Fibroblast of lung (primary cell): ENCODE measurements around the gene MDN1. TPM values are rescaled to one million over a fixed set of nuclear protein-coding genes. Genes with fewer than 3 reads are reported as not detected.

Experiments
- DNase-seq, 2 donors: peaks; one replicate each; pipeline versions ENCODE4 v3.0.0 to v3.0.0-alpha.2; 2010; ENCODE audit warnings: low read depth in 2 of 2
- H2AFZ ChIP-seq: 2 replicates; pipeline ENCODE4 v1.5.1; 2012; ENCODE audit warnings: low read length, control low read depth, inconsistent platforms
- H3K27ac ChIP-seq: 2 replicates; pipeline ENCODE4 v1.5.1; 2011; ENCODE audit warnings: low read length, control low read depth; ENCODE audit not compliant: insufficient read depth
- H3K27me3 ChIP-seq: 2 replicates; pipeline ENCODE4 v1.5.1; 2011; ENCODE audit warnings: mild to moderate bottlenecking, low read length; ENCODE audit not compliant: control insufficient read depth, insufficient read depth
- H3K36me3 ChIP-seq: 2 replicates; pipeline ENCODE4 v1.5.1; 2011; ENCODE audit warnings: low read length; ENCODE audit not compliant: control insufficient read depth, insufficient read depth
- H3K4me1 ChIP-seq: 2 replicates; pipeline ENCODE4 v1.5.1; 2011; ENCODE audit warnings: low read length; ENCODE audit not compliant: control insufficient read depth, insufficient read depth; ENCODE audit errors: extremely low read depth
- H3K4me2 ChIP-seq: 2 replicates; pipeline ENCODE4 v1.5.1; 2011; ENCODE audit warnings: low read length, control low read depth; ENCODE audit not compliant: insufficient read depth; ENCODE audit errors: extremely low read depth
- H3K4me3 ChIP-seq, 4 experiments: fragments of 200-600 bp in 1 of 4; sonication (generic) in 1 of 4; replicated peaks in 1 of 4; 2 replicates each; pipeline ENCODE4 v1.5.1; 2011 to 2016; ENCODE audit warnings: low read length in 4 of 4, low read depth in 3 of 4, mild to moderate bottlenecking in 3 of 4, control low read depth in 2 of 4, inconsistent platforms in 1 of 4, mixed read lengths in 1 of 4; ENCODE audit not compliant: insufficient read depth in 1 of 4; ENCODE audit errors: control extremely low read depth in 1 of 4
- H3K79me2 ChIP-seq: 2 replicates; pipeline ENCODE4 v1.5.1; 2012; ENCODE audit warnings: mild to moderate bottlenecking, low read length, inconsistent platforms; ENCODE audit not compliant: control insufficient read depth, insufficient read depth
- H3K9ac ChIP-seq: 2 replicates; pipeline ENCODE4 v1.5.1; 2011; ENCODE audit warnings: mild to moderate bottlenecking, low read length, control low read depth; ENCODE audit not compliant: insufficient read depth
- H3K9me3 ChIP-seq: 2 replicates; pipeline ENCODE4 v1.5.1; 2012; ENCODE audit warnings: low read depth, low read length; ENCODE audit not compliant: control insufficient read depth, insufficient read depth
- H4K20me1 ChIP-seq: 2 replicates; pipeline ENCODE4 v1.5.1; 2011; ENCODE audit warnings: low read length; ENCODE audit not compliant: control insufficient read depth, insufficient read depth; ENCODE audit errors: extremely low read depth
- EZH2 ChIP-seq: IDR thresholded peaks from 2 replicates; pipeline ENCODE4 v1.5.1; 2012; ENCODE audit warnings: low read length, control low read depth, mild to moderate bottlenecking; ENCODE audit errors: missing control alignments
- polyA plus RNA-seq, 2 donors: library from polyadenylated mRNA; depleted of rRNA in 1 of 2; stranded (reverse) in 1 of 2; unstranded in 1 of 2; fragments of >200 nt; gene quantifications; 2 replicates each; pipeline ENCODE4 v1.2.1, GENCODE V29; 2011 to 2012; ENCODE audit warnings: missing spikeins in 1 of 2
- total RNA-seq: library from RNA; depleted of rRNA; stranded (reverse); fragments of >200 nt; gene quantifications from 2 replicates; pipeline ENCODE4 v1.2.1, GENCODE V29; 2014
- TF ChIP-seq, protein P1 (sequence below), 2 donors: IDR thresholded peaks in 1 of 2; conservative IDR thresholded peaks in 1 of 2; 1 replicate in 1 of 2; 2 replicates in 1 of 2; pipeline ENCODE4 v1.5.1; 2011 to 2012; ENCODE audit warnings: low read length in 2 of 2, control low read depth in 1 of 2, inconsistent platforms in 1 of 2, low read depth in 1 of 2, mild to moderate bottlenecking in 1 of 2

The MDN1 gene
- total and polyA plus RNA-seq, 2 donors (not counting 1 experiment from before 2014, with no cell fraction given): 5.9 to 23.5 TPM

DNA sequence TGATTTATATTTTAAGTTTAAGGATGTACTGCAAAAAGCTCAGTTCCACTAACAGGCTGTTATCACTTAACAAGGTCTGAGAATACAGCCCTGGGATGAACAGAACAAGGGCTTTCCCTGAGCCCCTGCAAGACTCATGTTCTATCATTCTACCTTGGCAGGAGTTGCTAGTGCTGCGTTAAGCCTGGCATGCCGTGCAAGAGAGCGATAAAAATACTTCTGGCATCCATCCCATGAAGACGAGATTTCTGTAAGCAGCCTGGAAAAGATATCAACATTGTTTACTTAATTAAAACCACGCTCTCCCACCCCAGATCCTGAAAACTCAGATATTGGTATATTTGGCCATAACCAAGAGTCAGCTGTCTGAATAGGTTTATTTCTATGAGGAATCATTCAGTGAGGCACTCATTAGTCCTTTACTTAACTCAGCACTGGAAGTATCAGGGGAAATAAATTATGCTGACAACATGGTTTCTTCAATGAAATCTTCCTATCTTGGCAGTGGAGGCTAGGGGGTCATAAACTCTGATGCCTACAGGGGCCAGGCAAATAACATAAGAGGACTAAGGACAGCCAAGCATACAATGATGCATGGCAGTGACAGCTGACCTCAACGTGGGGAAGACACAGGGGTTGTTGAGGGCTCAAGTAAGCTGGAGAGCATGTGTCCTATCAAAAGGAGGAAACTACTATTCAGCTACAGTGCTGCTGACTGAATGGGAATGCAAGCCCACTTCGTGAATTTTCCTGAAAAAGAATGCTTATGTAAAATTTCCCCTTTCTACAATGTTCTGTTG lies 143.4 kb downstream of the MDN1 start:
- Histone ChIP-seq H3K4me3 (no peak overlapping the region), H3K79me2 (no peaks in the 10 kb centered on the region), H4K20me1 (no peaks in the 10 kb centered on the region), H3K9me3 (no peaks in the 10 kb centered on the region), H2AFZ (no peak overlapping the region), H3K27me3 (no peaks in the 10 kb centered on the region), H3K36me3 (peaks cover 8% of the 10 kb centered on the region), H3K9ac (no peak overlapping the region), H3K27ac (no peak overlapping the region), H3K4me2 (no peak overlapping the region), H3K4me1 (no peaks in the 10 kb centered on the region)
- DNase-seq: peak; percentile 40 to 63
- no peak for TF ChIP-seq EZH2
- TF ChIP-seq, protein P1, sequence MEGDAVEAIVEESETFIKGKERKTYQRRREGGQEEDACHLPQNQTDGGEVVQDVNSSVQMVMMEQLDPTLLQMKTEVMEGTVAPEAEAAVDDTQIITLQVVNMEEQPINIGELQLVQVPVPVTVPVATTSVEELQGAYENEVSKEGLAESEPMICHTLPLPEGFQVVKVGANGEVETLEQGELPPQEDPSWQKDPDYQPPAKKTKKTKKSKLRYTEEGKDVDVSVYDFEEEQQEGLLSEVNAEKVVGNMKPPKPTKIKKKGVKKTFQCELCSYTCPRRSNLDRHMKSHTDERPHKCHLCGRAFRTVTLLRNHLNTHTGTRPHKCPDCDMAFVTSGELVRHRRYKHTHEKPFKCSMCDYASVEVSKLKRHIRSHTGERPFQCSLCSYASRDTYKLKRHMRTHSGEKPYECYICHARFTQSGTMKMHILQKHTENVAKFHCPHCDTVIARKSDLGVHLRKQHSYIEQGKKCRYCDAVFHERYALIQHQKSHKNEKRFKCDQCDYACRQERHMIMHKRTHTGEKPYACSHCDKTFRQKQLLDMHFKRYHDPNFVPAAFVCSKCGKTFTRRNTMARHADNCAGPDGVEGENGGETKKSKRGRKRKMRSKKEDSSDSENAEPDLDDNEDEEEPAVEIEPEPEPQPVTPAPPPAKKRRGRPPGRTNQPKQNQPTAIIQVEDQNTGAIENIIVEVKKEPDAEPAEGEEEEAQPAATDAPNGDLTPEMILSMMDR (conservative IDR thresholded peaks at IDR 0.05 in 1 of 2, IDR thresholded peaks at IDR 0.05 in 1 of 2; ENCODE audit: low read depth in 1 of 2, low read length in 2 of 2): no peak

DNA sequence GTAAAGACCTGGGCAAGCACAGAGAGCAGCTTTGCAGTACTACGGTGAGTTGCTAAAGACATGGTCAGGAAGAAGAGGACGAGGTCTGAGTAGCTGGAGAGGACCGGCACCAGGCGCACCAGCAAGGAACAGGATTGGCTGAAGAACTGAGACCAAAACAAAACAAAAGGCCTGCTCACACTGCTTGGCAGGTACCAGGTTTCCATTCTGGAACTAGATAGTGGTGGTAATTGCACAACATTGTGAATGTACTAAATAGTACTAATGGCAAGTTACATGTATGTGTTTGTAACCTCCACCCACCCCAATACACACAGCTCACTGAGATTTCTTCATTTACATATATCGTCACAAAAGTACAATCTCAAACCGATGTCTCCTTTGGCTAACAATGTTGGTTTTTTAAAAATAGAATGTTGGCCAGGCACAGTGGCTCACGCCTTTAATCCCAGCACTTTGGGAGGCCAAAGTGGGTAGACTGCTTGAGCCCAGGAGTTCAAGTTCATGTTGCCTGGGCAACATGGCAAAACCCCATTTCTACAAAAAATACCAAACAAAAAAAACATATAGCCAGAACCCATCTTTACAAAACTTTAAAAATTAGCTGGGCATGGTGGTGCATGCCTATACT lies 148.5 kb downstream of the MDN1 start:
- H3K27me3 ChIP-seq: no peaks in the 10 kb centered on the region
- H3K9me3 ChIP-seq: no peaks in the 10 kb centered on the region
- H3K4me3 ChIP-seq: no peak overlapping the region
- H3K4me2 ChIP-seq: no peak overlapping the region
- H3K36me3 ChIP-seq: peaks cover 8% of the 10 kb centered on the region
- H3K27ac ChIP-seq: no peak overlapping the region
- no peaks in the 10 kb centered on the region for H4K20me1 ChIP-seq
- H3K4me1 ChIP-seq: no peaks in the 10 kb centered on the region
- H3K79me2 ChIP-seq: no peaks in the 10 kb centered on the region
- no peak for DNase-seq
- H2AFZ ChIP-seq: no peak overlapping the region
- H3K9ac ChIP-seq: no peak overlapping the region
- TF ChIP-seq EZH2: no peak
- TF ChIP-seq, protein P1 (conservative IDR thresholded peaks at IDR 0.05 in 1 of 2, IDR thresholded peaks at IDR 0.05 in 1 of 2; ENCODE audit: low read depth in 1 of 2, low read length in 2 of 2): no peak

DNA sequence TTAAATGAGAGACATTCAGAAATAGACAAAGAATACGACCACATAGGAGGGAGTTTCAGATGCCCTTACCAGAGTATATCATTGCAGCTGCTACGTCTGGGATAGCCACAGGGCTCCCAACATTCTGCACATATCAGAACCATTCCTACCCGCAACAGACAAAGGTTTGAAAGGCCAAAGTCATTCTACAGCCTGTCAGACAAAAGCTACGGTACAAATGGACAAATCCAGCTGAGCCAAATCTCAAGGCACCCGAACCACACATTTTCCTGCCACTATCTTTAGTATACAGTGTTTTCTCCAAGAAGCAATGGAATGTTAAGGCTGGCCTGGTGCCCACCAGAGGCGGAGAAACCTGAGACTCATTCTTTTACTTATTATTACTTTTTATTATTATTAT lies 150.6 kb downstream of the MDN1 start:
- H3K9ac ChIP-seq: no peak overlapping the region
- no peak overlapping the region for H3K27ac ChIP-seq
- TF ChIP-seq EZH2: no peak
- TF ChIP-seq, protein P1 (conservative IDR thresholded peaks at IDR 0.05 in 1 of 2, IDR thresholded peaks at IDR 0.05 in 1 of 2; ENCODE audit: low read depth in 1 of 2, low read length in 2 of 2): no peak
- no peaks in the 10 kb centered on the region for H4K20me1 ChIP-seq
- H3K4me1 ChIP-seq: no peaks in the 10 kb centered on the region
- H3K9me3 ChIP-seq: no peaks in the 10 kb centered on the region
- H2AFZ ChIP-seq: no peak overlapping the region
- H3K79me2 ChIP-seq: no peaks in the 10 kb centered on the region
- no peak overlapping the region for H3K4me3 ChIP-seq
- no peak overlapping the region for H3K4me2 ChIP-seq
- H3K27me3 ChIP-seq: no peaks in the 10 kb centered on the region
- peaks cover 7% of the 10 kb centered on the region for H3K36me3 ChIP-seq
- DNase-seq: peak; percentile 55 to 56
